Activated naive CD4-positive, alpha-beta T cell treated with anti-CD3 and anti-CD28 coated beads, Interleukin-2, amount 10 ng/mL, durations not matched to agents 7 days and 5 days (primary cell): ENCODE data around the gene NME7.
"Not testable (repeated sequence)": the region's sequence is repeated elsewhere in the genome, so short reads cannot be mapped to it uniquely, and the experiment has no call there.

Experiments
- CTCF ChIA-PET: fragments of 350-600 bp; sonication (Branson Sonifier 250); formaldehyde crosslinking; loops from one replicate; lab custom pipeline; 2021; ENCODE audit warnings: antibody characterized with exemption; lab: Charles Lee
- DNase-seq: peaks from one replicate; pipeline ENCODE4 v3.0.0-alpha.2; 2020
- H3K27ac Mint-ChIP-seq: one replicate; pipeline ENCODE4 v1.8.0; 2021; ENCODE audit warnings: mild to moderate bottlenecking, moderate library complexity, mixed read lengths
- H3K27me3 Mint-ChIP-seq: one replicate; pipeline ENCODE4 v1.8.0; 2021; ENCODE audit warnings: mild to moderate bottlenecking, mixed read lengths
- H3K36me3 Mint-ChIP-seq: one replicate; pipeline ENCODE4 v1.8.0; 2021; ENCODE audit warnings: mixed read lengths
- H3K4me1 Mint-ChIP-seq: one replicate; pipeline ENCODE4 v1.8.0; 2021; ENCODE audit warnings: mixed read lengths
- H3K4me3 Mint-ChIP-seq: one replicate; pipeline ENCODE4 v1.8.0; 2021; ENCODE audit warnings: mild to moderate bottlenecking, moderate library complexity, mixed read lengths
- H3K9me3 Mint-ChIP-seq: one replicate; pipeline ENCODE4 v1.8.0; 2021; ENCODE audit warnings: mixed read lengths

The NME7 gene

GRCh38 chr1:169367686-169368405, at the start of gene NME7, which contains the start of gene BLZF1:
NME7 (minus strand) TSS chr1:169367797; CDS start chr1:169367710, 87 bp downstream.
BLZF1 (plus strand) TSS chr1:169368195; CDS start chr1:169369523, 1,328 bp downstream.
- H3K4me3 Mint-ChIP-seq: no peak within 1 kb of the TSS
- H3K4me1 Mint-ChIP-seq: peaks cover 42% of the 10 kb centered on the region
- H3K9me3 Mint-ChIP-seq: peaks cover 7% of the 10 kb centered on the region
- DNase-seq: peak; percentile 99
- H3K27ac Mint-ChIP-seq: peak within 1 kb of the TSS; percentile 43
- H3K36me3 Mint-ChIP-seq: peaks cover 25% of the 10 kb centered on the region
- CTCF ChIA-PET: interaction anchor here (0.8 to 1.4 kb wide), 3 partner anchors 20 to 179 kb away, joined by 3 to 4 read pairs (median 3); no protein-coding TSS in a partner anchor
- no peaks in the 10 kb centered on the region for H3K27me3 Mint-ChIP-seq

- no peak overlapping the region for H3K4me3 Mint-ChIP-seq
- H3K27ac Mint-ChIP-seq: no peak overlapping the region
These were observed 47.4 kb upstream of the NME7 start for GRCh38 chr1:169414952-169415351.

DNA sequence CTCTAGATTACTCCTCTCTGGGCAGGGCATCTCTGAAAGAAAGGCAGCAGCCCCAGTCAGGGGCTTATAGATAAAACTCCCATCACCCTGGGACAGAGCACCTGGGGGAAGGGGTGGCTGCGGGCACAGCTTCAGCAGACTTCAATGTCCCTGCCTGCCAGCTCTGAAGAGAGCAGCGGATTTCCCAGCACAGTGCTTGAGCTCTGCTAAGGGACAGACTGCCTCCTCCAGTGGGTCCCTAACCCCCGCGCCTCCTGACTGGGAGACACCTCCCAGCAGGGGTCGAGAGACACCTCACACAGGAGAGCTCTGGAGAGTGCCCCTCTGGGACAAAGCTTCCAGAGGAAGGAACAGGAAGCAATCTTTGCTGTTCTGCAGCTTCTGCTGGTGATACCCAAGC, 40.7 kb upstream of the NME7 start:
- H3K27me3 Mint-ChIP-seq, H3K4me3 Mint-ChIP-seq, DNase-seq, H3K27ac Mint-ChIP-seq, H3K36me3 Mint-ChIP-seq, CTCF ChIA-PET, H3K4me1 Mint-ChIP-seq: not testable (repeated sequence)
- peaks cover 33% of the 10 kb centered on the region for H3K9me3 Mint-ChIP-seq

More at GRCh38 chr1:169414952-169415351, 47.4 kb upstream of the NME7 start:
- Mint-ChIP-seq H3K27me3 (peaks cover 4% of the 10 kb centered on the region), H3K36me3 (no peaks in the 10 kb centered on the region), H3K4me1 (no peaks in the 10 kb centered on the region), H3K9me3 (peaks cover 6% of the 10 kb centered on the region)
- CTCF ChIA-PET: interaction anchor here (0.6 kb wide), 1 partner anchor 79 kb away, joined by 3 read pairs; no protein-coding TSS in a partner anchor
- no peak for DNase-seq

DNA sequence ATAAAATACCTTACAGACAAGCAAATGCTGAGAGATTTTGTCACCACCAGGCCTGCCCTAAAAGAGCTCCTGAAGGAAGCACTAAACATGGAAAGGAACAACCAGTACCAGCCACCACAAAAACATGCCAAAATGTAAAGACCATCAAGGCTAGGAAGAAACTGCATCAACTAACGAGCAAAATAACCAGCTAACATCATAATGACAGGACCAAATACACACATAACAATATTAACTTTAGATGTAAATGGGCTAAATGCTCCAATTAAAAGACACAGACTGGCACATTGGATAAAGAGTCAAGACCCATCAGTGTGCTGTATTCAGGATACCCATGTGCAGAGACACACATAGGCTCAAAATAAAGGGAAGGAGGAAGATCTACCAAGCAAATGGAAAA, 35.0 kb upstream of the NME7 start:
- CTCF ChIA-PET, H3K4me1 Mint-ChIP-seq, H3K27ac Mint-ChIP-seq, DNase-seq, H3K4me3 Mint-ChIP-seq: not testable (repeated sequence)
- H3K36me3 Mint-ChIP-seq: peaks cover 10% of the 10 kb centered on the region
- H3K9me3 Mint-ChIP-seq: peaks cover 41% of the 10 kb centered on the region
- peaks cover 11% of the 10 kb centered on the region for H3K27me3 Mint-ChIP-seq

DNA sequence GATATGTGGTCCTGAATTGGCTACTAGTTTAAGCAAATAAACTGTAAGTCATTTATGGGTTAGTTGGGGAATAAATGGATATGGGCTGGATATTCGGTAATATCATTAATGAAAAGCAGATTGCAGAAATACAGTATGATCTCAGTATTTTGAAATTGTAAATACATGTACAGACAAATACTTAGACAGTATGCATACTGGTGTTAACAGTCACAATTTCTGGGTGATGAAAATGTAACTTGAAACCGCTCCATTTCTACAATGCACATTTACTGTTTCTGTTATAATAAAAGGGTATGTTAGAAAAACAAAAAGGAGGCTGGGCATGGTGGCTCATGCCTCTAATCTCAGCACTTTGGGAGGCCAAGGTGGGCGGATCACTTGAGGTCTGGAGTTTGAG, 28.4 kb upstream of the NME7 start:
- Mint-ChIP-seq H3K36me3 (peaks cover 47% of the 10 kb centered on the region), H3K27me3 (peaks cover 5% of the 10 kb centered on the region), H3K27ac (no peak overlapping the region), H3K4me3 (no peak overlapping the region), H3K4me1 (no peaks in the 10 kb centered on the region), H3K9me3 (peaks cover 5% of the 10 kb centered on the region)
- no peak for DNase-seq
- CTCF ChIA-PET: no interaction called here

DNA sequence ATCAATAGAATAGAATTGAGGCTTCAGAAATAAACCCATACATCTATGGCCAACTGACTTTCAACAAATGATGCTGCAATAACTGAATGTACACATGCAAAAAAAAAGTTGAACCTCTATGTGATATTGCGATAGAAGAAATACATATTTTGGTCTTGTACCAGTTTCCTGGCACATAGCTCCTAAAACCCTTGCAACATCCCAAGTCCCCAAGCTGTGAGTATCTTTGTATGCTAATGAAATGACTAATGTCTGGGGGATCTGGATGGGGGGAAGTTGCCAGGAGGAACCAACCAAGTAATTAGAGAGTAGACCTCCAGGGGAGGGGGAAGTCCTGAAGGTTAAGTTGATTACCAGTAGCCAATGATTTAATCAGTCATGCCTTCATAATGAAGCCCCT, 24.8 kb upstream of the NME7 start:
- DNase-seq: no peak
- no peak overlapping the region for H3K27ac Mint-ChIP-seq
- H3K36me3 Mint-ChIP-seq: peaks cover 59% of the 10 kb centered on the region
- H3K9me3 Mint-ChIP-seq: no peaks in the 10 kb centered on the region
- peaks cover 17% of the 10 kb centered on the region for H3K4me1 Mint-ChIP-seq
- no peak overlapping the region for H3K4me3 Mint-ChIP-seq
- CTCF ChIA-PET: no interaction called here
- no peaks in the 10 kb centered on the region for H3K27me3 Mint-ChIP-seq

DNA sequence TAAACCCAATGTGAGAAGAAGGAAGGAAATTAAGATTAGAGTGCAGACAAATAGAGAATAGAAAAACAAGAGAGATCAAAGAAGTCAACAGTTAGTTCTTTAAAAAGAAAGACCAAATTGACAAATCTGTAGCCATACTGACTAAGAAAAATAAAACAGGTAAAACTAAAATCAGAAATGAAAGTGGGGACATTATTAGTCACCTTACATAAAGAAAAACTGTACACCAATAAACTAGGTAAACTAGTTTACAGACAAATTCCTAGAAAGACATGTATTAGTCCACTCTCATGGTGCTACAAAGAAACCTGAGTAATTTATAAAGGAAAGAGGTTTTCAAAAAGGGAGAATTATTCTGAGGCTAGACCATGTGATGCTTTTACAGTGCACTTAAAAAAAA, 22.7 kb upstream of the NME7 start:
- Mint-ChIP-seq H3K4me1 (peaks cover 17% of the 10 kb centered on the region), H3K9me3 (no peaks in the 10 kb centered on the region), H3K27ac (no peak overlapping the region), H3K27me3 (no peaks in the 10 kb centered on the region), H3K36me3 (peaks cover 64% of the 10 kb centered on the region), H3K4me3 (no peak overlapping the region)
- no peak for DNase-seq
- CTCF ChIA-PET: no interaction called here

- H3K4me1 Mint-ChIP-seq: peaks cover 17% of the 10 kb centered on the region
- no peak overlapping the region for H3K4me3 Mint-ChIP-seq
- H3K27me3 Mint-ChIP-seq: no peaks in the 10 kb centered on the region
- CTCF ChIA-PET: interaction anchor here (0.6 to 0.7 kb wide), 2 partner anchors 17 to 801 kb away, joined by 3 read pairs; no protein-coding TSS in a partner anchor
- no peak overlapping the region for H3K27ac Mint-ChIP-seq
- no peaks in the 10 kb centered on the region for H3K9me3 Mint-ChIP-seq
- no peak for DNase-seq
- peaks cover 49% of the 10 kb centered on the region for H3K36me3 Mint-ChIP-seq
These were observed 19.8 kb upstream of the NME7 start for GRCh38 chr1:169387399-169387798.

DNA sequence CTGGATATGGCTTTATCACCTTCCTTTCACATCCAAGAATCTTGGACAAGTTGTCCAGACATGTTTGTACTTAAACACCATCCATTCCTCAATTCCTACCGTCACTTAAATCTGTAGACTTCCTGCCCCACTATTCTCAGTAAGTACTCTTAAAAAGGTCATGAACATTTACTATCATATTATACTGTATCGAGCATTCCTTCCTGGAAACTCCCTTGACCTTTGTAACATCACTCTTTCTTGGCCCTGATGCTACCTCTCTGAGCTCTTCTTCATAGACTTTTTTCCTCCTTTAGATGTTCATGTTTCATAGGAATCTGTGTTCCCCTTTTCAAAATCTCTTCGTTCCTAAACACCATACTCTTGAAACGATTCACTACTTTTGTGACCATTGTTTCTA, 15.9 kb upstream of the NME7 start:
- Mint-ChIP-seq H3K27ac (no peak overlapping the region), H3K36me3 (peaks cover 41% of the 10 kb centered on the region), H3K9me3 (no peaks in the 10 kb centered on the region), H3K4me1 (no peaks in the 10 kb centered on the region), H3K27me3 (no peaks in the 10 kb centered on the region), H3K4me3 (no peak overlapping the region)
- DNase-seq: no peak
- CTCF ChIA-PET: interaction anchor here (1.4 kb wide), 1 partner anchor 11 kb away, joined by 3 read pairs; no protein-coding TSS in a partner anchor

DNA sequence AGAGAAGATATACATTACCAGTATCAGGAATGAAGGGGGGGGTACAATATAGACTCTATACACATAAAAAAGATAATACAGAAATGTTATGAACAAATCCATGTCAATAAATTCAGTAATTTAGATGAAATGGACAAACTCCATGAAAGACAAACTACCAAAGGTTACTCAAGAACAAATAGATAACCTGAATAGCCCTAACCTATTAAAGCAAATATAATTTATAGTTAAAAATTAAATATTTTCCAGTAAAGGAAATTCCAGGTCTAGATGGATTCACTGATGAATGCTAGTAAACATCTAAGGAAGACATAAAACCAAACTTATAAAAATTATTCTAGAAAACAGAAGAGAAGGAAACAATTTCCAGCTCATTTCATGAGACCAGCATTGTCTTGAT, 13.6 kb upstream of the NME7 start:
- Mint-ChIP-seq H3K27me3 (no peaks in the 10 kb centered on the region), H3K9me3 (no peaks in the 10 kb centered on the region), H3K4me3 (no peak overlapping the region), H3K4me1 (no peaks in the 10 kb centered on the region), H3K36me3 (peaks cover 46% of the 10 kb centered on the region), H3K27ac (no peak overlapping the region)
- no peak for DNase-seq
- CTCF ChIA-PET: no interaction called here

GRCh38 chr1:169371404-169371803, 3.8 kb upstream of the NME7 start:
- Mint-ChIP-seq H3K36me3 (peaks cover 31% of the 10 kb centered on the region), H3K27me3 (no peaks in the 10 kb centered on the region), H3K4me1 (peaks cover 32% of the 10 kb centered on the region), H3K27ac (peak overlapping the region; percentile 13), H3K4me3 (peak overlapping the region; percentile 27), H3K9me3 (no peaks in the 10 kb centered on the region)
- DNase-seq: no peak
- CTCF ChIA-PET: interaction anchor here (1.4 kb wide), 1 partner anchor 11 kb away, joined by 3 read pairs; no protein-coding TSS in a partner anchor

DNA sequence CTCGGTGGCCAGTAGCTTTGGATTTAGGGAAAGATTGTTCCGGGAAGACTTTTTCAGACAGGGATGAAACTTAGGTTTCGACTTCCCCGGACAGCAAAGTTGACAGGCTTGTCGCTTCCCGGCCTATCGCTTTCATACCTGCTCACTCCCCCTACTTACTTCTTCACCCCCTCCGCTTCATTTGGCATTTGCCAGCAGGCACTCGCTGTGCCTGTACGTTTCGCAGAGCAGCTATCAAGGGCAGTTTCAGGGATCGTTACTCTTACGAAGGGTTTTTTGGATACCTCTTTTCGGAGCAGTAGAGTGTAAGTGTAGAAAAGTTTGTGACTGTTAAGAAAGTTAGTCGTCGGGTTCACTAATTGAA, 791 bp upstream of the NME7 start:
- no peak overlapping the region for H3K27ac Mint-ChIP-seq
- H3K27me3 Mint-ChIP-seq: no peaks in the 10 kb centered on the region
- peak; percentile 58 for DNase-seq
- no peak overlapping the region for H3K4me3 Mint-ChIP-seq
- CTCF ChIA-PET: interaction anchor here (0.5 to 1.4 kb wide), 3 partner anchors 20 to 850 kb away, joined by 3 to 4 read pairs (median 3); no protein-coding TSS in a partner anchor
- H3K36me3 Mint-ChIP-seq: peaks cover 28% of the 10 kb centered on the region
- H3K4me1 Mint-ChIP-seq: peaks cover 40% of the 10 kb centered on the region
- peaks cover 7% of the 10 kb centered on the region for H3K9me3 Mint-ChIP-seq

DNA sequence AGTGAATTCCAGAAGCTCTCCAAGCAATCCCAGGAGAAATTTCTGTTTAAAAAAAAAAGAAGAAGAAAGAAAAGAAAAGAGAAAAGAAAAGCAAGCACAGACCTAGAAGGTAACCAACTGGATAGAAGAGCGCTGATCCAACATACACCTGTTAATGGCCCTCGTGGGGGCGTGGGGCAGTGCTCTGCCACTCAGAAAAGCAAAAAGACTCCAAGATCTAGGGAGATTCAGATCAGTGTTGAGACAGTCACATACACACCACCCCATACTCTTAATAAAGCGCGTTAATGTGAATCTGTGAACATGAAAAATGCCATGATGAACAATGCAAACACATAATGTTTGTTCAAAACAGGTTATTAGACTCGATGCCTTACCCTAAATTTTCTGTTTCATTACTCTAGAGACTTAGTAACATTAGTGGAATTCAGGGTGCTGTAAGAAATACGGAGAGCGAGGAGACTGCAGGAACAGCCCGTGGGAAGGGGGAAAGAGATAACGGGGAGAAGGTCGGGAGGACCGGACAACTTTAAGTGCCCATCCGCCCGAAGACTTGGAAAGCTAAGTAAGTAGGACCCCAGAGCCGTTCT, 406 bp downstream of the NME7 start:
- Mint-ChIP-seq H3K9me3 (peaks cover 7% of the 10 kb centered on the region), H3K27me3 (no peaks in the 10 kb centered on the region), H3K27ac (no peak overlapping the region), H3K4me3 (no peak overlapping the region), H3K36me3 (peaks cover 28% of the 10 kb centered on the region), H3K4me1 (peaks cover 47% of the 10 kb centered on the region)
- no peak for DNase-seq
- CTCF ChIA-PET: interaction anchor here (0.8 to 1.4 kb wide), 3 partner anchors 19 to 179 kb away, joined by 3 to 4 read pairs (median 3); no protein-coding TSS in a partner anchor

GRCh38 chr1:169364948-169365347, 2.6 kb downstream of the NME7 start:
- Mint-ChIP-seq H3K27me3 (no peaks in the 10 kb centered on the region), H3K27ac (no peak overlapping the region), H3K4me1 (peaks cover 27% of the 10 kb centered on the region), H3K4me3 (no peak overlapping the region), H3K36me3 (peaks cover 12% of the 10 kb centered on the region), H3K9me3 (peaks cover 7% of the 10 kb centered on the region)
- CTCF ChIA-PET: no interaction called here
- no peak for DNase-seq
